Neural progenitor cell (in vitro differentiated cells): ENCODE data around the gene RASGRF1. TPM values are rescaled to one million over a fixed set of nuclear protein-coding genes. Genes with fewer than 3 reads are reported as not detected.
A peak's percentile ranks its signal among the peaks of the same experiment; 100 is the strongest.

Experiments
- DNase-seq: peaks from one replicate; pipeline ENCODE4 v3.0.0-alpha.2; 2016; ENCODE audit warnings: low spot score
- H2AFZ ChIP-seq: fragments of 200-600 bp; sonication (generic); replicated peaks from 2 replicates; pipeline ENCODE4 v1.6.1; 2016; ENCODE audit warnings: antibody characterized with exemption
- H3F3A ChIP-seq: fragments of 200-600 bp; sonication (generic); 2 replicates; pipeline ENCODE4 v1.6.1; 2016; ENCODE audit warnings: antibody characterized with exemption, low read depth
- H3K27ac ChIP-seq: fragments of 200-600 bp; sonication (generic); 2 replicates; pipeline ENCODE4 v1.5.1; 2016; ENCODE audit warnings: mild to moderate bottlenecking
- H3K27me3 ChIP-seq: fragments of 200-600 bp; sonication (generic); 2 replicates; pipeline ENCODE4 v1.6.1; 2016; ENCODE audit warnings: mild to moderate bottlenecking, moderate library complexity
- H3K36me3 ChIP-seq: fragments of 200-600 bp; sonication (generic); 2 replicates; pipeline ENCODE4 v1.5.1; 2016
- H3K4me1 ChIP-seq: fragments of 200-600 bp; sonication (generic); 2 replicates; pipeline ENCODE4 v1.6.1; 2016; ENCODE audit warnings: mixed run types
- H3K4me2 ChIP-seq: fragments of 200-600 bp; sonication (generic); 2 replicates; pipeline ENCODE4 v1.6.1; 2016
- H3K4me3 ChIP-seq: fragments of 200-600 bp; sonication (generic); 2 replicates; pipeline ENCODE4 v1.5.1; 2016
- H3K79me2 ChIP-seq: fragments of 200-600 bp; sonication (generic); 2 replicates; pipeline ENCODE4 v1.6.1; 2016; ENCODE audit warnings: low read depth
- H3K9ac ChIP-seq: fragments of 200-600 bp; sonication (generic); 2 replicates; pipeline ENCODE4 v1.6.1; 2016
- H3K9me3 ChIP-seq: fragments of 200-600 bp; sonication (generic); 2 replicates; pipeline ENCODE4 v1.5.1; 2016; ENCODE audit warnings: low read depth
- H4K20me1 ChIP-seq: fragments of 200-600 bp; sonication (generic); 2 replicates; pipeline ENCODE4 v1.6.1; 2016; ENCODE audit warnings: low read depth
- H3K27ac Mint-ChIP-seq: 3 replicates; pipeline ENCODE4 v1.8.0; 2021; ENCODE audit warnings: mixed read lengths
- H3K27me3 Mint-ChIP-seq: 2 replicates; pipeline ENCODE4 v1.8.0; 2022; ENCODE audit warnings: low read depth, mild to moderate bottlenecking, inconsistent platforms, moderate library complexity, mixed read lengths; ENCODE audit not compliant: insufficient read depth
- H3K36me3 Mint-ChIP-seq: 3 replicates; pipeline ENCODE4 v1.8.0; 2021; ENCODE audit warnings: mixed read lengths
- H3K4me1 Mint-ChIP-seq: 3 replicates; pipeline ENCODE4 v1.8.0; 2021; ENCODE audit warnings: mixed read lengths
- H3K4me3 Mint-ChIP-seq: 3 replicates; pipeline ENCODE4 v1.8.0; 2021; ENCODE audit warnings: mild to moderate bottlenecking, moderate library complexity, mixed read lengths
- H3K9me3 Mint-ChIP-seq: 3 replicates; pipeline ENCODE4 v1.8.0; 2020; ENCODE audit warnings: mixed read lengths
- CTCF ChIP-seq: fragments of 200-600 bp; sonication (generic); IDR thresholded peaks from 2 replicates; pipeline ENCODE4 v1.5.1; 2017; ENCODE audit warnings: antibody characterized with exemption, mild to moderate bottlenecking
- EZH2 ChIP-seq: fragments of 200-600 bp; sonication (generic); IDR thresholded peaks from 2 replicates; pipeline ENCODE4 v1.6.1; 2017; ENCODE audit warnings: antibody characterized with exemption, mild to moderate bottlenecking, moderate library complexity
- EZH2phosphoT487 ChIP-seq: fragments of 200-600 bp; sonication (generic); IDR thresholded peaks from 2 replicates; pipeline ENCODE4 v1.6.1; 2017; ENCODE audit warnings: antibody characterized with exemption
- total RNA-seq: library from RNA; depleted of rRNA; stranded (reverse); fragments of >200 nt; gene quantifications from 2 replicates; pipeline ENCODE4 v1.2.3, GENCODE V29; 2015; ENCODE audit warnings: low replicate concordance

RASGRF1 gene
- 0.22 and 0.59 TPM in 2 replicates for total RNA-seq

DNA sequence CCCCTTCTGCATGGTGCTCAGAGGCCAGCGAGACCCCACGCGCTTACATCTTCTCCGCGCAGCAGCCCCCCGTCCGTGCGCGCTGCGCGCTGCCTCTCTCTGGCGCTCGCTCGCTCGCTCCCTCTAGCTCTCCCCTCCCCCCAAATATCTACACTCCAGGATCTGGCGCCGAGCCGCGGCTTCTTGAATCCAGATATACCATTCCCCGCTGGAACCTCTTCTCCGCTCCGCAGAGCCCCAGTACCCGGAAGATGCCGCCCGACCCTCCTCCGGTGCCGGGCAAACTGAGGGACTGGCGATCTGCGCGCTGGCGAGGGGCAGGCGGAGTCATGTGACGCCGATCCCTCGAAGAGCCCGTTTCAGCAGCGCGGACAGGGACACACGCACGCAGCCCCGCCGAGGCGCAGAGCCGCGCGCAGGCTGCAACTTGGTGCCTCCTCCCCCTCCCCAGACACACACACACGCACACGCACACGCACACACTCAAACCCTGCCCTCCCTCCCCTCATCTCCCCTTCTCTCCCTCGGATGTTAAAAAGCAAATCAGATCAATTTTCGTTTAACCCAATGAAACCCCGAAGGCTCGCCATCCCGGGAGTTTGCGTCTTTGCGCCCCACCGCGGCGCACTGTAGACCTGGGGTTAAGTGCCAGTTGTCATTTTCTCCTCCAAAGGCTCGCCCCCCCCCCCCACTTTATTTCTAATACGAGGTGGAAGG lies at the start of gene RASGRF1:
Gene RASGRF1 (minus strand): TSS at position 294 of the 717 bp plus-strand sequence. CDS start 282 bp downstream, at position 12.
- Histone ChIP-seq H3K27me3 (peaks cover 100% of the 10 kb centered on the region), H3K36me3 (no peaks in the 10 kb centered on the region), H3K9ac (no peak within 1 kb of the TSS), H3K4me1 (peaks cover 14% of the 10 kb centered on the region), H2AFZ (peak within 1 kb of the TSS; percentile 78), H3F3A (peaks cover 15% of the 10 kb centered on the region), H3K4me3 (peak within 1 kb of the TSS; percentile 52), H3K27ac (no peak within 1 kb of the TSS), H3K79me2 (no peaks in the 10 kb centered on the region), H4K20me1 (peaks cover 39% of the 10 kb centered on the region), H3K9me3 (no peaks in the 10 kb centered on the region), H3K4me2 (peak within 1 kb of the TSS; percentile 89)
- peak; percentile 74 for DNase-seq
- Mint-ChIP-seq H3K4me1 (peaks cover 11% of the 10 kb centered on the region), H3K9me3 (peaks cover 7% of the 10 kb centered on the region), H3K4me3 (peak within 1 kb of the TSS; percentile 81), H3K27me3 (peaks cover 76% of the 10 kb centered on the region), H3K36me3 (peaks cover 2% of the 10 kb centered on the region), H3K27ac (no peak within 1 kb of the TSS)
- TF ChIP-seq CTCF (no peak), EZH2phosphoT487 (peak; percentile 81), EZH2 (no peak)

- H3K4me1 ChIP-seq = peaks cover 11% of the 10 kb centered on the region
- Mint-ChIP-seq H3K36me3 (no peaks in the 10 kb centered on the region), H3K4me3 (no peak overlapping the region), H3K9me3 (peaks cover 2% of the 10 kb centered on the region), H3K27ac (no peak overlapping the region), H3K27me3 (peaks cover 3% of the 10 kb centered on the region), H3K4me1 (peaks cover 12% of the 10 kb centered on the region)
- H2AFZ ChIP-seq = no peak overlapping the region
- H3K36me3 ChIP-seq = no peaks in the 10 kb centered on the region
- H3F3A ChIP-seq = no peaks in the 10 kb centered on the region
- no peaks in the 10 kb centered on the region for H3K79me2 ChIP-seq
- no peaks in the 10 kb centered on the region for H3K9me3 ChIP-seq
- H3K4me3 ChIP-seq = no peak overlapping the region
- H3K27me3 ChIP-seq = no peaks in the 10 kb centered on the region
- H3K27ac ChIP-seq = no peak overlapping the region
- H3K4me2 ChIP-seq = peak overlapping the region; percentile 11
- TF ChIP-seq EZH2phosphoT487 (no peak), EZH2 (no peak), CTCF (no peak)
- DNase-seq = peak; percentile 40
- H3K9ac ChIP-seq = no peak overlapping the region
- H4K20me1 ChIP-seq = no peaks in the 10 kb centered on the region
Measured at GRCh38 chr15:79136434-79137046, 46.0 kb upstream of the RASGRF1 start.

DNA sequence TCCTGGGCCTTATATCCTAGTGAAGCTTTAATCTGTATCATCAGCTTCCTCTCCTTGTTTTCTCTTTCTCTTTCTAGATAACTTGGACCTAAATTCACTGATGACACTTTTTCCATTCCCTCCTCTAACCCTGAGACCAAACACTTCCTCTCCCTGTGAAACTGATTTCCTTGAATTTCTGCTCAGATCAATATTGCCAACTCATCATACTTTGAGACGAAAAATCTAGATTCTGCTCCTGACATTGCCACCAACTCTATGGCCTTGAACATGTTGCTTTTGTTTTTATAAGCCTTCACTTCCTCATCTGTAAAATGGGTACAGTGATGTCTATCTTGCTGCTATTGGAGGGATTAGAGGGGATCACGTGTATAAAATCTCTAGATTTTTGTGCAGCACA lies 42.7 kb upstream of the RASGRF1 start:
- Histone ChIP-seq H4K20me1 (no peaks in the 10 kb centered on the region), H2AFZ (no peak overlapping the region), H3F3A (no peaks in the 10 kb centered on the region), H3K27me3 (no peaks in the 10 kb centered on the region), H3K79me2 (no peaks in the 10 kb centered on the region), H3K9ac (no peak overlapping the region), H3K4me1 (peaks cover 11% of the 10 kb centered on the region), H3K9me3 (no peaks in the 10 kb centered on the region), H3K4me2 (no peak overlapping the region), H3K4me3 (no peak overlapping the region), H3K27ac (no peak overlapping the region), H3K36me3 (no peaks in the 10 kb centered on the region)
- H3K27ac Mint-ChIP-seq = no peak overlapping the region
- H3K4me3 Mint-ChIP-seq = no peak overlapping the region
- no peak for TF ChIP-seq EZH2phosphoT487
- no peak for TF ChIP-seq EZH2
- no peak for TF ChIP-seq CTCF
- H3K9me3 Mint-ChIP-seq = no peaks in the 10 kb centered on the region
- H3K36me3 Mint-ChIP-seq = no peaks in the 10 kb centered on the region
- H3K4me1 Mint-ChIP-seq = peaks cover 12% of the 10 kb centered on the region
- DNase-seq = no peak
- H3K27me3 Mint-ChIP-seq = peaks cover 4% of the 10 kb centered on the region
